Measurements from ENCODE around the gene TBX2.
A peak's percentile ranks its signal among the peaks of the same experiment; 100 is the strongest.

GRCh38 chr17:61360318-61360943 is 39.2 kb upstream of the TBX2 start:
- no peak for TF ChIP-seq POLR2A (IDR thresholded peaks at IDR 0.05; ENCODE audit: low read depth, low read length)
- TF ChIP-seq NFXL1 (IDR thresholded peaks at IDR 0.05; ENCODE audit: borderline replicate concordance), result peak; percentile 86; the same call in 1 of the 2 replicates
- no peak for TF ChIP-seq ZNF384 (IDR thresholded peaks at IDR 0.05; ENCODE audit: borderline replicate concordance, low read depth, low read length)
